Measurements from ENCODE around the gene CFAP45.

DNA sequence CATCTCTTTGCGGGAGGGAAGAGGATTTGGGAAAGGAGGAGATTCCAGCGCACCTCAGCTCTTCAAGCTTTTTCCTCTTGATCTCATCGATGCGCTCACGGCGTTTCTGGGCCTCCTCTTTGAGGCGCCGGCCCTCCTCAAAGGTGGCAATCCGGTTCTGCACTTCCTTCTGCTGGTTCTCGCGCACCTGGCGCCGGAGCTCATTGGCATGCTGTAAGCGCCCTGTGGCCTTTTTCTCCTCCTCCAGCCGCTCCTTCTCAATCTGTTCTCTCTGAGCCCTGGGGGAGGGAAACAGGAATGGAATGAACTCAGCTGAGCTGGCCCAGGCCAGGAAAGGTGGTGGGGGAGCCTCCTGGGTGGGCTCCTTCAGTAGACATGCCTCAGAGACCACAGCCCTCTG, 27.1 kb downstream of the CFAP45 start:
- TF ChIP-seq, protein P1, sequence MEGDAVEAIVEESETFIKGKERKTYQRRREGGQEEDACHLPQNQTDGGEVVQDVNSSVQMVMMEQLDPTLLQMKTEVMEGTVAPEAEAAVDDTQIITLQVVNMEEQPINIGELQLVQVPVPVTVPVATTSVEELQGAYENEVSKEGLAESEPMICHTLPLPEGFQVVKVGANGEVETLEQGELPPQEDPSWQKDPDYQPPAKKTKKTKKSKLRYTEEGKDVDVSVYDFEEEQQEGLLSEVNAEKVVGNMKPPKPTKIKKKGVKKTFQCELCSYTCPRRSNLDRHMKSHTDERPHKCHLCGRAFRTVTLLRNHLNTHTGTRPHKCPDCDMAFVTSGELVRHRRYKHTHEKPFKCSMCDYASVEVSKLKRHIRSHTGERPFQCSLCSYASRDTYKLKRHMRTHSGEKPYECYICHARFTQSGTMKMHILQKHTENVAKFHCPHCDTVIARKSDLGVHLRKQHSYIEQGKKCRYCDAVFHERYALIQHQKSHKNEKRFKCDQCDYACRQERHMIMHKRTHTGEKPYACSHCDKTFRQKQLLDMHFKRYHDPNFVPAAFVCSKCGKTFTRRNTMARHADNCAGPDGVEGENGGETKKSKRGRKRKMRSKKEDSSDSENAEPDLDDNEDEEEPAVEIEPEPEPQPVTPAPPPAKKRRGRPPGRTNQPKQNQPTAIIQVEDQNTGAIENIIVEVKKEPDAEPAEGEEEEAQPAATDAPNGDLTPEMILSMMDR (IDR thresholded peaks at IDR 0.05): no peak
- TF ChIP-seq EP300 (IDR thresholded peaks at IDR 0.05) (no peak), POLR2AphosphoS5 (IDR thresholded peaks at IDR 0.05) (no peak)
